ENCODE results near the gene LMBR1. TPM values are rescaled to one million over a fixed set of nuclear protein-coding genes. Genes with fewer than 3 reads are reported as not detected.
A peak's percentile ranks its signal among the peaks of the same experiment; 100 is the strongest.
"Not testable (repeated sequence)": the region's sequence is repeated elsewhere in the genome, so short reads cannot be mapped to it uniquely, and the experiment has no call there.

LMBR1 gene
- total RNA-seq, 1 experiment from 2014 or later, result 151 TPM

DNA sequence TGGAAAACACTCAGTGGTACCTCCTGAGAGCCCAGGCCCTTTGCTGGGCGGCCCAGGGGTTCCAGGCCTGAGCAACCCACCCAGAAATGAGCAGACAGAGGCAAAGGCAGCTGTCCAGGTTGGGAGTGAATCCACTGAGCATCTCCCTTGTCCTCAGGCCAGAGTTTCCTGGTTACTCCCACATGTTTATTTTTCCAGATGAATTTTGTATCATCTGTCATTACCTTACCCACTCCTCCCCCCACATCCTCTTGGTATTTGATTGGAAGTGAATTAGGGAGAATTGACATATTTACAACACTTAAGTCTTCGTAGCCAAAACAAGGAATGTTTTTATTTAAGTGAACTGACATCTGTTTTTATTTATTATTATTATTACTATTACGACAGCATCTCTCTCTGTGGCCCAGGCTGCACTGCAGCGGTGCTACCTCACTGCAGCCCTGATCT lies 13.2 kb upstream of the LMBR1 start:
- DNase-seq (ENCODE audit: low spot score), result no peak

DNA sequence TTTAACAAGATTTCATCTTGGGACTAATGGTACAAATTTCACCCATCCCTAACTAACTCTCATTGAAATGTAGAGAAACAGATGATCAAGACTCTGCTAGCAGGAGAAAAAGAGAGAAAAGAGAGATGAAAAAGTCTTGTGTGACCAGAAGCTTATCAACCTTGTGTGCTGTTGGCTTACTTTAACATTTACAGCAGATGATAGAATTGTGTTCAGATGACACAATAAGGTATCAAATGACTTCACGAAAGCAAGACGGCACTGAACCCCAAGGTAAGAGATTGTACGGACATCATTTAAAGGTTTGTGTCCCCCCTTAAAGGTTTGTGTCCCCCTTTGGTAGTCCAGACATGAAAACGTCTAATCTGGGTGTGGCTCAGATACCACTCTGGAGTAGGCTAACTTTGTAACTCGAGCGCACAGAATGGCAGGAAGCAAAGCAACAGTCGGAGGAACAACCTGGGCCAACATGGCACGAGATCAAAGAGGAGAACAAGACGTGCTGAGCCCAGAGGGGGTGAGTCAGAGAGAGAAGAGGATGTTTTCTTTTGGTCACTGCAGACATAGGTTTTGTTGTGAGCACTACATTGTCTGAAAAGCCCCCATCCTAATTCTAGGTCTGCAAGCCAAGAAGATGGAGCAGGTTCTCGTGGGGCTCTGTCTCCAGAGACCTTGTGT lies 10.4 kb upstream of the LMBR1 start:
- DNase-seq (ENCODE audit: low spot score), result peak; percentile 19

DNA sequence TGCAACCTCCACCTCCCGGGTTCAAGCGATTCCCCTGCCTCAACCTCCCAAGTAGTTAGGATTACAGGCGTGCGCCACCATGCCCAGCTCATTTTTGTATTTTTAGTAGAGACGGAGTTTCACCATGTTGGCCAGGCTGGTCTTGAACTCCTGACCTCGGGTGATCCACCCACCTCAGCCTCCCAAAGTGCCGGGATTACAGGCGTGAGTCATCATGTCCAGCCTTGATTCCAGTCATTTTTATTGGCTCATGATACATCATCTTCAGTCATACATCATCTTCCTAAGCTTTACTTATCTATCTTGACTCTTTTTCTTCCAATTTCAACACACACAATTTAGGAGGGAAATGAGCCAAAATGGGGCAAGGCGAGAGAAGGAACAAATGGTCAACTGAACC lies 7.1 kb upstream of the LMBR1 start:
- not testable (repeated sequence) for DNase-seq (ENCODE audit: low spot score)

DNA sequence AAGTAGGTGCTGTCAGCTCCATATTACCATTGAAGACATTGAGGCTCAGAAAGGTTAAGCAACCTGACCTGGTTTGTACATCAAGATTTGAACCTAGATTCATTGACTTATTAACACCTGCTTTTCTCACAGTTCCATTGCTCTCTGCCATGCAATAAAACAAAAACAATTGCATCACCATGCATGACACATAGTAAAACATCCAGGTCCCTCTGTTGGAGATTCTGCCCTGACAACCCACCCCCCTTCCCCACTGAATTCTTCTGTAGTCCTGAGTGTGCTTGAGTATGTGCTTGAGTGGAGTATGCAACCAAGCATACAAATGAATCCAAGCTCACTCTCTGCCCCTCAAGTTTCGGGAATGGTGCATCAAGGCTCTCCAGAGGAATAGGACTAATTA lies 6.0 kb upstream of the LMBR1 start:
- DNase-seq (ENCODE audit: low spot score), result no peak

DNA sequence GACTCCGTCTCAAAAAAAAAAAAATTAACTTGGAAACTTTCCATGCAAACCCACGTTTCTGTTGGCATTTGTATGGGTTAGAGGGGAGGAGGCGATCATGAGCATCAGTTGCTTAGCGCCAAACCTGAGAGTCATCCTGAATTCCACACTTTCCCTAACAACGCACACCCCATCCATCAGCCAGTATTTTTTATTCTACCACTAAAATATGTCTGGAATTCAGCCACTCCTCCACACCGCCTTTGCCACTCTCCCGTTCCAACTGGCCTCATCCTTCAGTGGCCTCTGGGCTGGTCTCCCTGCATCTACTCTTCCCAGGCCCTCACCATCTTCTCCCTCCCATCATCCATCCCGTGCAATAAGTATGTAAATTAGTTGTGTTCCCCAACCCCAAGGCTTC lies 4.7 kb upstream of the LMBR1 start:
- DNase-seq (ENCODE audit: low spot score), result no peak

DNA sequence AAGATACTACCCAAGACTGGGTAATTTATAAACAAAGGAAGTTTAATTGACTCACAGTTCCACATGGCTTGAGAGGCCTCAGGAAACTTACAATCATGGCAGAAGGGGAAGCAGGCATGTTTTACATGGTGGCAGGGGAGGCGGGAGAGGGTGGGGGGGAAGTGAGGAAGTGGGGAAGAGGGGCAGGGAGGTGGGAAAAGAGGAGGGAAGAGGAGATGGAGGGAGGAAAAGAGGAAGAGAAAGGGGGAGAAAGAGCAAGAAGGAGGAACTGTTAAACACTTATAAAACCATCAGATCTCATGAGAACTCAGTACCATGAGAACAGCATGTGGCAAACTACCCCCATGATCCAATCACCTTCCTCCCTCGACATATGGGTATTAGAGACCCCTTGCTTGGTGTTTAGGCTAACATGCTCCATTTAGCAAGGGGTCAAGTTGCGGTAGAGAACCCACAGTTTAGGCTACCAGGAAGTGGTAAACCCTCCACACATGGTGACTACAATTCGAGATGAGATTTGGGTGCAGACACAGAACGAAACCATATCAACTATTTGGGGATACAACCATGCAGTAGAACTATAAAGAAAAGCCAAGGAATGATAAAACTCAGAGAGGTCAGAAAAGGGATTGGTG lies 3.5 kb upstream of the LMBR1 start:
- DNase-seq (ENCODE audit: low spot score), result no peak

DNA sequence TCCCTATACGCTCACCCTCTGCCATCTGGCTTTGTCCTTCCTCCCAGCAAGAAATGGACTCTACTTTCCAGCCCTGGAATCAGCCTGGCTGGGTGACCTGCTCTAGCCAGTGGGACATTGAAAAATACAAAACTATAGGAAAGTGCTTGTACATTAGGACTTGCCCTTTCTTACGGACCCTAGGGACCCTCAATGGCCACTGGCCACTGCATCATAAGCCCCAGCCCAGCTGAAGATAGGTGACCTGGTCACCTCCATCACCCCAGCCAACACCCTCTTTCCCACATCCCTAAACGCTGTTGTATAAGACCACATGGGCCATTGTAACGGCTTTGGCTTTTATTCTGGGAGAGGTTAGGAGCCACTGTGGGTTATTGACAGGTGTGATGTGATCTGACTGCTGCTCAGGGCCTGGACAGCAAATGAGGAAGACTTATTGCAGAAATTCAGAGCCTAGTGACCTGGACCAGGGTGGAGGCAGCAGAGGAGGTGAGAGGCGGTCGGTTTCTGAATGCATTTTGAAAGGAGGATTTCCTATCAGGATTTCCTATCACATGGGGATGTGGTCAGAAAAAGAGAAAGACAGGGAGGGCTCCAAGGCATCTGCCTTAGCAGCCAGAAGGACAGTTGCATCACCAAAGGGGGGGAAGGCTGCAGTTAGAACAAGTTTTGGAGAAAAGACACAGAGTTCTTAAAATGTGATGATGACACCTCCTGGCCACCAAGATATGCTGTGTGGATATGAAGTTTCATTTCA lies 2.2 kb upstream of the LMBR1 start:
- no peak for DNase-seq (ENCODE audit: low spot score)

DNA sequence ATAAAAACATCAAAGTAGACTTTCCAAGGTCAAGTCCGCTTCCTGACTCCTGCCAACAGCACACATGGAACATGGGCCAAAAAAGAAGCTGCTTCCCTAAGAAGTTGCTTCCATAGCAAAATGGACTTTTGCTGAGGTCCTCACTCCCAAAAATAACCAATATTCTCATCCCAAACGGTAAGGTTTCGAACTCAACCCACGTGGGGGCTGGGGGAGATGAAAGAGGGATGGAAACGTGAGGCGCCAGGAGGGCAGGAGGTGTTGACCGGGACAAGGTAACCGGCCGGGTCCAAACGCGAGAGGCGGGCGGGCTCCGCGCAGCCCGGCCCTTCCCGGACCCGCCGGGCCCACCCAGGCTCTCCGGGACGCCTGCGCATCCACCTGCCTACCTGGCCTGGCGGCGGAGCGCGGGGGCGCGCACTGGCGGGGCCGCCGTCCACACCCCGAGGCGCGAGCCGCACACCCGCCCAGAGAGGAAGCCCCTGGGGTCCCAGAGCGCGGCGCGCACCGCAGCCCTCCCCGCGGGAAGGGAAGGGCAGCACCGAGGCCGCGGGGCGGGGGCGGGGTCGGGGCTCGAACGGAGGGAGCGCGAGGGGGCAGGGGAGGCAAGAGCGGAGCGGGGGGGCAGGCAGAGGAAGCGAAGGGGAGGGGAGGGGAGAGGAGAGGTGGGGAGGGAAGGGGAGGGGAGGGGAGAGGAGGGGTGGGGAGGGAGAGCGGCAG lies 742 bp downstream of the LMBR1 start:
- peak; percentile 61 for DNase-seq (ENCODE audit: low spot score)

DNA sequence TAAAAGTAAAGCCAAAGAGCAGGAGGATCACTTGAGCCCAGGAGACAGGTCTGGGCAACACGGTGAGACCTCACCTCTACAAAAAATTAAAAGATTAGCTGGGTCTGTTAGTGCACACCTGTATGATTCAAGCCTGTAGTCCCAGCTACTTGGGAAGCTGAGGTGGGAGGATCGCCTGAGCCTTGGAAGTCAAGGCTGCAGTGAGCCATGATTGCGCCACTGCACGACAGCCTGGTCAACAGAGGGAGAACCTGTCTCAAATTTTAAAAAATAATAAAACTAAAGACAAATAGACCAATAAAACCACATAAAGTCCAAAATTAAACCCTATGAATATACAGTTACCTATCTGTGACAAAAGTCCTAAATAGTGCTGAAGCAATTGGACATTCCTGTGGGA lies 3.2 kb downstream of the LMBR1 start:
- no peak for DNase-seq (ENCODE audit: low spot score)

DNA sequence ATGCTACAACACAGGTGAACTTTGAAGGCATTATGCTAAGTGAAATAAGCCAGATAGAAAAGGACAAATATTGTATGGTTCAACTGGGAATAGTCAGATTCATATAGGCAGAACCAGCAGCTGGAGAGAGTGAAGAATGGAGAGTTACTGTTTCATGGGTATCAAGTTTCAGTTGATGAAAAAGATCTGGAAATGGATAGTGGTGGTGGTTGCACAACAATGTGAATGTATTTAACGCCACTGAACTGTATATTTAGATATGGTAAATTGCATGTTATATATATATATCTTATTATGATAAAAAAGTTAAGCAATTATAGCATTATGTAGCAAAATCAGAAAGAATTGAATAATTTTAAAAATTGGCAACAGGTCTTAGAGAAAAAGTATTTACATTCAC lies 3.9 kb downstream of the LMBR1 start:
- DNase-seq (ENCODE audit: low spot score), result no peak

DNA sequence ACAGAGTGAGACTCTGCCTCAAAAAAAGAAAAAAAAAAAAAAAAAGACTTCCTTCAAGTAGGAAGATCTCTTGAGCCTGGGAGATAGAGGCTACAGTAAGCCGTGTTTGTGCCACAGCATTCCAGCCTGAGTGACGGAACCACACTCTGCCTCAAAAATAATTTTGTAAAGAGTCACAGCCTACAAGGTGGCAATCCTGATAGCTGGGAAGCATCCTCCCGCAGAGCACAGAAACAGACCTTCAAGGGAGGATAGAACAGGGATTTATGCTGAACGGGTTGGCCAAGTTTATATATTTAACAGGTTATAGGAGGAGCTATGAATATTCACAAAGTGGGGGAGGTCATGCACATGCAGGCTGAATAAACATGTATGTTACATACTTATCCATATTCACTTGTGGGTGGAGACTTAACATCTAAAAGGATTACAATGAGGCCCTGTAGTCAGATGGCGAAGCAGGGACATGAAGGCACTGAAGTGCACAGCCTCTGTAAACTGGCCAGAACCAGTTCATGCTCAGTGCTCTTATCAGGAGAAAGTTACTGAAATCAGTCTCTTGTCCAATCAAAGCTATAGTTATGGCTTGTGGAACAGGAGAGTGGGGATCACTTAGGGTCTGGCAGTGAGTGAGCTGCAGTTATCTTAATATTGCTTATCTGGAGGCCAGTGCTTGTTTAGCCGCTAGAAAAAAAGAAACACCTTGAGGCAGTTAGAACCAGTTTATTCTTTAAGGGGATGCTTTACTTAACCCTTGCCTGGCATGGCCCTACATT lies 6.8 kb downstream of the LMBR1 start:
- DNase-seq (ENCODE audit: low spot score), result no peak

DNA sequence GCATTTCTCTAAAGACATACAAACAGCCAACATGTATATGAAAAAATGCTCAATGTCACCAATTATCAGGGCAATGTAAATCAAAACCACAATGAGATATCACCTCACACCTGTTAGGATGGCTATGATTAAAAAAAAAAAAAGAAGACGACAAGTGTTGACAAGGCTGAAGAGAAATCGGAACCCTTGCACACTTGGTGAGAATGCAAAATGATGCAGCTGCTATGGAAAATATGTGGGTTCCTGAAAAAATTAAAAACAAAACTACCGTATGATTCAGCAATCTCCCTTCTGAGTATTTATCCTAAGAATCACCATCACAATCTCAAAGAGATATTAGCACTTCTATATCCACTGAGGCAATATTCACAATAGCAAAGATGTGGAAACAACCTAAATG lies 11.3 kb downstream of the LMBR1 start:
- no peak for DNase-seq (ENCODE audit: low spot score)

DNA sequence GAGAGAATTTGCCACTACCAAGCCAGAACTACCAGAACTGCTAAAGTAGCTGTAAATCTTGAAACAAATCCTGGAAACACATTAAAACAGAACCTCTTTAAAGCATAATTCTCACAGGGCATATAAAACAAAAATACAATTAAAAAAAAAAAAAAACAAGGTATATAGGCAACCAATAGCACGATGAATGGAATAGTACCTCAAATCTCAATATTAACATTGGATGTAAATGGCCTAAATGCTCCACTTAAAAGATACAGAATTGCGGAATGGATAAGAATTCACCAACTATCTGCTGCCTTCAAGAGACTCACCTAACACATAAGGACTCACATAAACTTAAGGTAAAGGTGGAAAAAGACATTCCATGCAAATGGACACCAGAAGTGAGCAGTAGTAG lies 17.2 kb downstream of the LMBR1 start:
- no peak for DNase-seq (ENCODE audit: low spot score)

DNA sequence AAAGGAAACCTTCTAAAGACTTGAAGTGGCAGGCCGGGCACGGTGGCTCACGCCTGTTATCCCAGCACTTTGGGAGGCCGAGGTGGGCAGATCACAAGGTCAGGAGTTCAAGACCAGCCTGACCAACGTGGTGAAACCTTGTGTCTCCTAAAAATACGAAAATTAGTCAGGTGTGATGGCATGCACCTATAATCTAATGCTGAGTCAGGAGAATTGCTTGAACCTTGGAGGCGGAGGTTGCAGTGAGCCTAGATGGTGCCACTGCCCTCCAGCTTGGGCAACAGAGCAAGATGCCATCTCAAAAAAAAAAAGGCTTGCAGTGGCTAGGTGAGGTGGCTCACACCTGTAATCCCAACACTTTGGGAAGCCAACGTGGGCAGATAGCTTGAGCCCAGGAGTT lies 24.6 kb downstream of the LMBR1 start:
- not testable (repeated sequence) for DNase-seq (ENCODE audit: low spot score)

DNA sequence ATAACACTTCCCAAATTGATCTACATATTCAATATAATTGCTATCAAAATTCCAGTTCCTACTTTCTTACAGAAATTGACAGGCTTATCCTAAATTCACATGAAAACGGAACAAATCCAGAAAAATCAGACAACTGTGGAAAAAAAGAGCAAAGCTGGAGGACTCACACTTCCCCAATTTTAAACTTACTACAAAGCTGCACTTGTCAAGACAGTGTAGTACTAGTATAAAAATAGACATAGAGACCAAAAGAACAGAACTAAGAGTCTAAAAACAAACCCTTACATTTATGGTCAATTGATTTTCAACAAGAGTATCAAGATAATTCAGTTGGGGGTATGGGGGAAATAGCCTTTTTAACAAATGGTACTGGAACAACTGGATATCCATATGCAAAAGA lies 27.5 kb downstream of the LMBR1 start:
- no peak for DNase-seq (ENCODE audit: low spot score)

DNA sequence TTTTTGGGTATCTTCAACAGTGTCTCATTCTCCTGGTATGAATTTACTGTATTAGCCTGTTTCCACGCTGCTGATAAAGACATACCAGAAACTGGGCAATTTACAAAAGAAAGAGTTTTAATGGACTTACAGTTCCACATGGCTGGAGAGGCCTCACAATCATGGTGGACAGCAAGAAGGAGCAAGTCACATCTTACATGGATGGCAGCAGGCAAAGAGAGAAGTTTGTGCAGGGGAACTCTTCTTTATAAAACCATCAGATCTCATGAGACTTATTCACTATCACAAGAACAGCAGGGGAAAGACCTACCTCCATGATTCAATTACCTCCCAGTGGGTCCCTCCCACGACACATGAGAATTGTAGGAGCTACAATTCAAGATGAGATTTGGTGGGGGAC lies 31.0 kb downstream of the LMBR1 start:
- not testable (repeated sequence) for DNase-seq (ENCODE audit: low spot score)

DNA sequence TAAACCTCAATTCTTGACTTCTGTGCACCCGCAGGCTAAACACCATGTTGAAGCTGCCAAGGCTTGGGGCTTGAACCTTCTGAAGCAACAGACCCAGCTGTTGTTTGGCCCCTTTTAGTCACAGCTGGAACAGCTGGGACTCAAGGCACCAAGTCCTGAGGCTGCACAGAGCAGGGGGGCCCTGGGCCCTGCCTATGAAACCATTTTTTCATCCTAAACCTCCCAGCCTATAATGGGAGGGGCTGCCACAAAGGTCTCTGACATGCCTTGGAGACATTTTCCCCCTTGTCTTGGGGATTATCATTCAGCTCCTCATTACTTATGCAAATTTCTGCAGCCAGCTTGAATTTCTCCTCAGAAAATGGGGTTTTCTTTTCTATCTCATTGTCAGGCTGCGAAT lies 31.8 kb downstream of the LMBR1 start:
- no peak for DNase-seq (ENCODE audit: low spot score)

DNA sequence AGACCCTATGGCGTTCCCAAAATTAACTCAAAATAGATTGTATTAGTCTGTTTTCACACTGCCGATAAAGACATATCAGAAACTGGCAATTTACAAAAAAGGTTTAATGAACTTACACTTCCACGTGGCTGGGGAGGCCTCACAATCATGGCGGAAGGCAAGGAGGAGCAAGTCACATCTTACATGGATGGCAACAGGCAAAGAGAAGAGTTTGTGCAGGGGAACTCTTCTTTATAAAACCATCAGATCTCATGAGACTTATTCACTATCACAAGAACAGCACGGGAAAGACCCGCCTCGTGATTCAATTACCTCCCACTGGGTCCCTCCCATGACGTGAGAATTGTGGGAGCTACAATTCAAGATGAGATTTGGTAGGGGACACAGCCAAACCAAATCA lies 32.9 kb downstream of the LMBR1 start:
- DNase-seq (ENCODE audit: low spot score), result not testable (repeated sequence)

DNA sequence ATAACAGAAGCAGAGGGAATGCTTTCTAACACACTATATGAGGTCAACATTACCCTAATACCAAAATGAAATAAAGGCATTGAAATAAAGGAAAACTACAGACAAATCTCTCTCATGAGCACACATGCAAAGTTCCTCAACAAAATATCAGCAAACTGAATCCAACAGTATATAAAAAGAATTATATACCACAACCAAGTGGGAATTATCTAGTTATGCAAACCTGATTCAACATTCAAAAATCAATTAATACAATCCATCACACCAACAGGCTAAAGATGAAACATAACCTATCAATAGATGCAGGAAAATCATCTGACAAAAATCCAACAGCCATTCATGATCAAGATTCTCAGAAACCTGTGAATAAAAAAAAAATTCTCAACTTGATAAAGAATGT lies 34.5 kb downstream of the LMBR1 start:
- no peak for DNase-seq (ENCODE audit: low spot score)

DNA sequence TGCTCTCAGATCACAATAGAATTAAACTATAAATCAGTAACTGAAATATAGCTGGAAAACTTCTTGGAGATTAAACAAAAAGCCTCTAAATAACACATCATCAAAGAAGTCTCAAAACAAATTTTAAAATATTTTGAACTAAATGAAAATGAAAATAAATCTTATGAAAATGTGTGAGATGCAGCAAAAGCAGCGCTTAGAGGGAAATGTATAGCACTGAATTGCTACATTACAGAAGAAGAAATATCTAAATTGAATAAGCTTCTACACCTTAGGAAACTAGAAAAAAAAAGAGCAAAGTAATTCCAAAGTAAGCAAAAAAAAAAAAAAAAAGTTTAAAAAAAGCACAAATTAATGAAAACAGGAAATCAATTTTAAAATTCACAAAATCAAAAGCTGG lies 35.2 kb downstream of the LMBR1 start:
- no peak for DNase-seq (ENCODE audit: low spot score)

DNA sequence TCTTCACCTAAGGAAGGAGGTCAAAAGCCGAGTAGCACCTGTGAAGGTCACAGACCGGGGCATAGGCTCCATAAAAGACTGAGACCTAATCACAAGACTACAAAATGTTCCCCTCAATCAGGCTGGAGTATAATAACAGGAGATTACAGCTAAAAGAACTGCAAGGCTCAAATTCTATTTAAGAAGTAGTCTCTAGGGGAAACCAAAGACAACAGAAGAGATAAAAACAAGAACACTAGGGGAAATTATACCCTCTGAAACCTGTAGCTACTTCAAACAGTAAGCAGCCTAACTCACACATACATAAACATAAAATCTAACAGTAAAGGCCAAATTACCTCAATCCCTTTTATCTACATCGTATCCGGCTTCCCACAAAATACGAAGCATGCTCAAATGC lies 38.3 kb downstream of the LMBR1 start:
- no peak for DNase-seq (ENCODE audit: low spot score)
